ENCODE data around the gene TTC9C.

- TF ChIP-seq CTCF (IDR thresholded peaks at IDR 0.05) (no peak), POLR2A (IDR thresholded peaks at IDR 0.05) (no peak)
These were observed 20.9 kb upstream of the TTC9C start, which contains the start of the genes BSCL2 and GNG3 for GRCh38 chr11:62707277-62707861.
